Neural cell (in vitro differentiated cells): ENCODE data around the gene WDR7. TPM values are rescaled to one million over a fixed set of nuclear protein-coding genes. Genes with fewer than 3 reads are reported as not detected.

ENCODE experiments used
- H2AFZ ChIP-seq: fragments of 200-600, 300-800 bp; sonication (generic), shearing (Covaris generic); 2 replicates; pipeline ENCODE4 v1.6.0; 2014; ENCODE audit warnings: low read depth, mild to moderate bottlenecking, antibody characterized with exemption, low read length, moderate library complexity
- H3F3A ChIP-seq: fragments of 200-600 bp; shearing (Covaris generic); 2 replicates; pipeline ENCODE4 v1.6.1; 2016; ENCODE audit warnings: mild to moderate bottlenecking, moderate library complexity, mixed read lengths, antibody characterized with exemption, low read length; ENCODE audit not compliant: insufficient read depth, poor library complexity, severe bottlenecking
- H3K27ac ChIP-seq: fragments of 200-600, 300-800 bp; sonication (generic), shearing (Covaris generic); 2 replicates; pipeline ENCODE4 v1.5.1; 2014; ENCODE audit warnings: mild to moderate bottlenecking, low read length, moderate library complexity
- H3K27me3 ChIP-seq: fragments of 300-800, 200-600 bp; sonication (generic), shearing (Covaris generic); 2 replicates; pipeline ENCODE4 v1.6.0; 2014; ENCODE audit warnings: mild to moderate bottlenecking, low read depth, low read length, moderate library complexity; ENCODE audit not compliant: insufficient read depth
- H3K36me3 ChIP-seq: fragments of 300-800, 200-600 bp; sonication (generic), shearing (Covaris generic); 2 replicates; pipeline ENCODE4 v1.5.1; 2014; ENCODE audit warnings: mild to moderate bottlenecking, antibody characterized with exemption, low read length, moderate library complexity; ENCODE audit not compliant: insufficient read depth
- H3K4me2 ChIP-seq: fragments of 300-800, 200-600 bp; sonication (generic), shearing (Covaris generic); 2 replicates; pipeline ENCODE4 v1.6.0; 2014; ENCODE audit warnings: mild to moderate bottlenecking, low read length
- H3K4me3 ChIP-seq: fragments of 300-800, 200-600 bp; sonication (generic), shearing (Covaris generic); 2 replicates; pipeline ENCODE4 v1.5.1; 2014; ENCODE audit warnings: mild to moderate bottlenecking, low read length, moderate library complexity
- H3K79me2 ChIP-seq: fragments of 200-600 bp; shearing (Covaris generic); replicated peaks from 2 replicates; pipeline ENCODE4 v1.6.0; 2014; ENCODE audit warnings: mild to moderate bottlenecking, low read length, moderate library complexity; ENCODE audit not compliant: insufficient read depth
- H3K9ac ChIP-seq: fragments of 300-800, 200-600 bp; sonication (generic), shearing (Covaris generic); 2 replicates; pipeline ENCODE4 v1.6.1; 2016; ENCODE audit warnings: mild to moderate bottlenecking, low read length, mixed read lengths
- H3K9me2 ChIP-seq: fragments of 200-600 bp; shearing (Covaris generic); 2 replicates; pipeline ENCODE4 v1.6.1; 2016; ENCODE audit warnings: mild to moderate bottlenecking, low read length, mixed read lengths; ENCODE audit not compliant: insufficient read depth
- H3K9me3 ChIP-seq: fragments of 200-600, 300-800 bp; sonication (generic), shearing (Covaris generic); 2 replicates; pipeline ENCODE4 v1.6.1; 2016; ENCODE audit warnings: mild to moderate bottlenecking, mixed run types, low read length, moderate library complexity, mixed read lengths
- H4K20me1 ChIP-seq: fragments of 200-600 bp; shearing (Covaris generic); 2 replicates; pipeline ENCODE4 v1.6.1; 2016; ENCODE audit warnings: mild to moderate bottlenecking, mixed run types; ENCODE audit not compliant: insufficient read depth
- EP300 ChIP-seq: fragments of 450-650 bp; conservative IDR thresholded peaks from 2 replicates; pipeline ENCODE4 v1.6.1; 2014; ENCODE audit warnings: antibody characterized with exemption, mild to moderate bottlenecking, moderate library complexity; ENCODE audit not compliant: poor library complexity, severe bottlenecking
- EZH2 ChIP-seq: fragments of 200-600, 300-800 bp; shearing (Covaris generic), sonication (generic); IDR thresholded peaks from 2 replicates; pipeline ENCODE4 v1.6.1; 2014; ENCODE audit warnings: antibody characterized with exemption, low read length, borderline replicate concordance, mild to moderate bottlenecking; ENCODE audit not compliant: insufficient read depth, poor library complexity, severe bottlenecking
- MXI1 ChIP-seq: fragments of 450-650 bp; conservative IDR thresholded peaks from 2 replicates; pipeline ENCODE4 v1.6.1; 2014; ENCODE audit warnings: antibody characterized with exemption, mild to moderate bottlenecking; ENCODE audit not compliant: poor library complexity, severe bottlenecking
- POLR2AphosphoS5 ChIP-seq: IDR thresholded peaks from 2 replicates; pipeline ENCODE4 v1.6.1; 2012
- RAD21 ChIP-seq: fragments of 450-650 bp; conservative IDR thresholded peaks from 2 replicates; pipeline ENCODE4 v1.6.1; 2014; ENCODE audit warnings: antibody characterized with exemption, mild to moderate bottlenecking, moderate library complexity
- REST ChIP-seq: IDR thresholded peaks from 2 replicates; pipeline ENCODE4 v1.6.1; 2012; ENCODE audit warnings: borderline replicate concordance
- SMC3 ChIP-seq: fragments of 450-650 bp; conservative IDR thresholded peaks from 2 replicates; pipeline ENCODE4 v1.6.1; 2014; ENCODE audit warnings: antibody characterized with exemption, mild to moderate bottlenecking, moderate library complexity; ENCODE audit not compliant: poor library complexity
- TAF1 ChIP-seq: IDR thresholded peaks from 2 replicates; pipeline ENCODE4 v1.6.1; 2012; ENCODE audit warnings: low read depth
- polyA plus RNA-seq: library from polyadenylated mRNA; depleted of rRNA; stranded (reverse); fragments of >200 nt; gene quantifications from 2 replicates; pipeline ENCODE4 v1.2.3, GENCODE V29; 2014
- TF ChIP-seq, protein P1 (sequence below): fragments of 450-650 bp; IDR thresholded peaks from 2 replicates; pipeline ENCODE4 v1.5.1; 2014; ENCODE audit warnings: antibody characterized with exemption, mild to moderate bottlenecking, moderate library complexity; ENCODE audit not compliant: poor library complexity, severe bottlenecking

WDR7 gene
- polyA plus RNA-seq, 1 donor from 2014 or later, result 15.1 TPM

DNA sequence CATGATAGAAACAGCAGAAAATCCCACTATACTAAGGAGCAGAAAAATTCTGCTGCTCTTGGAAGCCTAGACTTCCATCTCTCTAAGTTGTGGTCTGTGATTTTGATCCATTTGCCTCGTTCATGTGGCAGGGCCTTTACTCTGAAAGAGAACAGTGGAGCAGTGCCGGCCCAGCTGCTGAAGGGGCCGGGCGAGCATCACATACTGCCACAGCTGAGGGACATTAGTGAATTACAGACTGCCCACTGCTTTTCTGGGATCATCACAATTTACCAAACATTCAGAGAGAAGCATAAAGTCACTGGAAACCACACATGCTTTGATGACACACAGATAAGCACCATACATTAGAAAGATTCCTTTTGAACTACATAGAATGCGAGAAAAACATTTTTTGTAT lies 278.7 kb downstream of the WDR7 start:
- Histone ChIP-seq H2AFZ (no peak overlapping the region), H3K36me3 (no peaks in the 10 kb centered on the region), H3K79me2 (no peaks in the 10 kb centered on the region), H3K27me3 (no peaks in the 10 kb centered on the region), H3K4me2 (no peak overlapping the region), H4K20me1 (no peaks in the 10 kb centered on the region), H3K4me3 (no peak overlapping the region), H3K9ac (no peak overlapping the region), H3K9me2 (no peaks in the 10 kb centered on the region), H3K27ac (no peak overlapping the region), H3K9me3 (no peaks in the 10 kb centered on the region), H3F3A (no peaks in the 10 kb centered on the region)
- TF ChIP-seq TAF1, result no peak

DNA sequence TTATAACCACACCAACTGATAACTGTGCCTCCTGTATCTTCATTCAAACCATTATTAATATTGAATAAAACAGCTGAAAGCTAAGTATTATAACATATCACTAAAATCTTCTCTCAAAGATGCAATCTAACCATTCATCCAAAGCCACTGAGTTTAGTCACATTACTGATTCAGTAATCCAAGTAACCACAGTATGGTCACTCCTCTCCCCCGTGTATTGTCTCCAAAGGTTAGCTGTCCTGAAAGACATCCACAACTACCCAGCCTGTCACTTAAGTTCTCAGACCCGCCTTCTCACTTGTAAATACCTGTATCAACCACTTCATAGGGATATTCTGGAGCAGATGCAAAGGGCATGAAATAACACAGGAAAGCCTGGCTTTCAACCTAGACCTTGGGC lies 282.3 kb downstream of the WDR7 start:
- TF ChIP-seq MXI1 (no peak), RAD21 (no peak), POLR2AphosphoS5 (no peak), TAF1 (no peak), REST (no peak), EP300 (no peak)
- TF ChIP-seq, protein P1, sequence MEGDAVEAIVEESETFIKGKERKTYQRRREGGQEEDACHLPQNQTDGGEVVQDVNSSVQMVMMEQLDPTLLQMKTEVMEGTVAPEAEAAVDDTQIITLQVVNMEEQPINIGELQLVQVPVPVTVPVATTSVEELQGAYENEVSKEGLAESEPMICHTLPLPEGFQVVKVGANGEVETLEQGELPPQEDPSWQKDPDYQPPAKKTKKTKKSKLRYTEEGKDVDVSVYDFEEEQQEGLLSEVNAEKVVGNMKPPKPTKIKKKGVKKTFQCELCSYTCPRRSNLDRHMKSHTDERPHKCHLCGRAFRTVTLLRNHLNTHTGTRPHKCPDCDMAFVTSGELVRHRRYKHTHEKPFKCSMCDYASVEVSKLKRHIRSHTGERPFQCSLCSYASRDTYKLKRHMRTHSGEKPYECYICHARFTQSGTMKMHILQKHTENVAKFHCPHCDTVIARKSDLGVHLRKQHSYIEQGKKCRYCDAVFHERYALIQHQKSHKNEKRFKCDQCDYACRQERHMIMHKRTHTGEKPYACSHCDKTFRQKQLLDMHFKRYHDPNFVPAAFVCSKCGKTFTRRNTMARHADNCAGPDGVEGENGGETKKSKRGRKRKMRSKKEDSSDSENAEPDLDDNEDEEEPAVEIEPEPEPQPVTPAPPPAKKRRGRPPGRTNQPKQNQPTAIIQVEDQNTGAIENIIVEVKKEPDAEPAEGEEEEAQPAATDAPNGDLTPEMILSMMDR, result no peak
- Histone ChIP-seq H3K4me2 (no peak overlapping the region), H3F3A (no peaks in the 10 kb centered on the region), H3K27me3 (no peaks in the 10 kb centered on the region), H3K79me2 (no peaks in the 10 kb centered on the region), H3K36me3 (no peaks in the 10 kb centered on the region), H3K9me3 (no peaks in the 10 kb centered on the region), H3K27ac (no peak overlapping the region), H4K20me1 (no peaks in the 10 kb centered on the region), H3K9ac (no peak overlapping the region), H2AFZ (no peak overlapping the region), H3K9me2 (no peaks in the 10 kb centered on the region), H3K4me3 (no peak overlapping the region)

- no peak overlapping the region for H3K4me2 ChIP-seq
- H3K27me3 ChIP-seq, result no peaks in the 10 kb centered on the region
- H3F3A ChIP-seq, result no peaks in the 10 kb centered on the region
- no peak overlapping the region for H3K27ac ChIP-seq
- H3K79me2 ChIP-seq, result no peaks in the 10 kb centered on the region
- TF ChIP-seq SMC3 (no peak), POLR2AphosphoS5 (no peak), RAD21 (no peak), EZH2 (no peak), REST (no peak), MXI1 (no peak)
- H4K20me1 ChIP-seq, result no peaks in the 10 kb centered on the region
- H3K36me3 ChIP-seq, result no peaks in the 10 kb centered on the region
- H2AFZ ChIP-seq, result no peak overlapping the region
- H3K9me2 ChIP-seq, result no peaks in the 10 kb centered on the region
- H3K9me3 ChIP-seq, result no peaks in the 10 kb centered on the region
- no peak overlapping the region for H3K9ac ChIP-seq
- H3K4me3 ChIP-seq, result no peak overlapping the region
These were observed 283.0 kb downstream of the WDR7 start for GRCh38 chr18:56934131-56934530.
